ENCODE data around the gene LAMTOR5.
"Not testable (repeated sequence)": the region's sequence is repeated elsewhere in the genome, so short reads cannot be mapped to it uniquely, and the experiment has no call there.

LAMTOR5 gene

DNA sequence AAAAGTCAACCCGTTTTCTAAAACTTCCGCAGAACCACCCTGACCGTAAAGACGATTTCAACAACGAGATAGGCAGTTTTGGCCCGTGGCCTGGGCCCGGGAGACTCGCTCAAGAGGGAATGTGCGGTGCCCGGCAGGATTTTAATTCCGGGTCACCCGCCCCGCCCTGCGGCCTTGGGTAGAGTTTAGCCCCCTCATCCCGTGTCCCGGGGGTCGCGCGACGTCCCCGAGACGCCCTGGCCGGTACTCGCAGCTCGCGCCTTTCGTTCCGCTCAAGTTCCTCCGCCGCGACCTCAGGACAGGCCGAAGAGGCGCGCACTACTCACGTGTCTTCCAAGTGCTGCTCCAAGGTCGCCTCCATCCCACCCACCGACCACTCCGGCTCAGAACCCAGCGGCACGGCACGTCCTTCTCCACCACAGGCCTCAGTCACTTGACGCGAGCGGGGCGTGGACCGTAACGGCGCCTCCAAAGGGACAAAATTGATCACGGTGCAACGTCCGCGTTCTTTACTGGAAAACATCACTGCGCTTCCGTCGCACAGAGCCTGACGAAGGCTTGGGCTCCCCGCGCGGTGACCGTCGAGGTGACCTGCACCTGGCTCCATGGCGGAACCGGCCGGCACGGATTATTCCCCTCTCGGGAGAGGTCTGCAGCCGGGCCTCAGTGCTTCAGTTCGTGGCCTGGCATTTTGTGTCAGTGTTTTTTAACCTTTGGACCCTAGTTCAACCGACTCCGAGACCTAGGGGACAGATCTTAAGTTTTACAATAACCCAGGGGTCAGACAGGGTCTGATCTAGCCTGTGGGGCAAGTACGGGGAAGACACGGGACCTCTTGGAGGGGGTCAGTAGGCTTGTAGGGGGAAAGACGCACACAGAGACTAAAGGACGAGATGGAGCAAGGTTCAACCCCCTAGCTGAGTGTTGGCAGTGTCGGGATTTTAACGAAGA, at the start of gene LAMTOR5:
LAMTOR5 (minus strand) TSS at position 435 of the 951 bp plus-strand sequence; CDS start at position 361, 74 bp downstream.
- DNase-seq (ENCODE audit: low spot score) = peak; percentile 80

DNA sequence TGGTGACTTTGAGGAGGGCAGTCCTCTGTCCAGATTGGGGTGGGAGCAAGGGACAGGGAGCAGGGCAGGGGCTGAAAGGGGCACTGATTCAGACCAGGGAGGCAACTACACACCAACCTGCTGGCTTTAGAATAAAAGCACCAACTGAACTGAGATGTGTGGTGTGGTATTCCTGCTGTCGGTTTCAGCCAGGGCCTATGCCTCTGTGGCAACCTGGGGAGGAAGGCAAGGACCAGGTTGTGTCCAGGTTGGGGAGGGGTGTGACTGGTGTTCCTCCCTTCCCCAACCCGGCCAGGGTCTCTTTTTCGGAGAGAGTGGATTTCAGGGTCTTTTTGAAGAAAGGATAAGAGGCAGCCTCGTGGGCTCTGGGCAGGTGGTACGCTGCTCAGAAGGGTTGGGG, 49.7 kb upstream of the LAMTOR5 start:
- DNase-seq (ENCODE audit: low spot score) = no peak

DNA sequence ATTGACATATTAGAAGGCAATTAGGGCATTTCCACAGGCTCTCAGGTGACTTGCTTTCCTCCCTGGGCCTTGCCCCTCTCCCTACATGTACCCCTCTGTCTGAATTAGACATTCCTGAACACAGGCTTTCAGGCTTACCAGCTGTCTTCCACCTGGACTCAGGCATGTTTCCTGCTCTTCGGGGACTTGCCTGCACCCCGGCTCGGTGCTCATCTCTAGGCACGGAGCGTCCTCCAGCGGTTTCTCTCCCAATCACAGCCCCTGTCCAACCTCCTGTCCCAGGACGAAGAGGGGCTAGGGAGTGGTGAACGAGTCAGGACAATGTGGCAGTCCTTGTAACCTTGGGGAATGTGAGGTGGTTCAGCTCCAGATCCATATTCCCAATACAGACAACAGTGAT, 47.7 kb upstream of the LAMTOR5 start:
- DNase-seq (ENCODE audit: low spot score) = no peak

DNA sequence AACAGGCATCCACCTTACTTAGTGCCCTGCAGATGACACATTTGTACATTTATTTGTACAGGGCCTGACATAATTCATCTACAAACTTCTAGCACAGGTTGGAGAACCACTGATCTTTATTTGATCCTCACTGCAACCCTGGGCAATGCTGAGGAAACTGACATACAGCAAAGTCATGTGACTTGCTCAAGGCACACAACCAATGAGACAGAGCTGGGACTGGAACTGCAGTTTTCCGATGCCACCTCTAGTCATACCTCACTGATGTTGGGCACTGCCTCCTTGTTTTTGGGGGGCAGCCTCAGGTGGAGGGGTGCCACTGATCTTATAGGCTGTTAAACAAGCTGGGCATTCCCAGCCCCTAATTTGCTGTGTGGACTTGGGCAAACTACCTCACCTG, 46.8 kb upstream of the LAMTOR5 start:
- DNase-seq (ENCODE audit: low spot score) = no peak

DNA sequence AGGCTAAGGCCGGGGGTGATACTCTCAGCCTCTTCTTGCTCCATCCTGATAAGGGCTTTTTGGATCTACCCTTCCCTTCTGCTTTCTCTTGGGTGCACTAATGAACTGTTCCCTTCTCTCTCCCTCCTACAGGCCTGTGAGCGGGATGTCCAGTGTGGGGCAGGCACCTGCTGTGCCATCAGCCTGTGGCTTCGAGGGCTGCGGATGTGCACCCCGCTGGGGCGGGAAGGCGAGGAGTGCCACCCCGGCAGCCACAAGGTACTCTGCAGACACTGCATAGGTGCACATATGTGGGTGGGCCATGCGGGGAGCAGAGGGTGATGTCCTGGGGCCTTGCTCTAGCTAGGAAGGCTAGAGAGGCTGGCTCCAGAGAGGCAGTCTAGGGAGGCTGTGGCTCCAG, 46.3 kb upstream of the LAMTOR5 start:
- DNase-seq (ENCODE audit: low spot score) = no peak

DNA sequence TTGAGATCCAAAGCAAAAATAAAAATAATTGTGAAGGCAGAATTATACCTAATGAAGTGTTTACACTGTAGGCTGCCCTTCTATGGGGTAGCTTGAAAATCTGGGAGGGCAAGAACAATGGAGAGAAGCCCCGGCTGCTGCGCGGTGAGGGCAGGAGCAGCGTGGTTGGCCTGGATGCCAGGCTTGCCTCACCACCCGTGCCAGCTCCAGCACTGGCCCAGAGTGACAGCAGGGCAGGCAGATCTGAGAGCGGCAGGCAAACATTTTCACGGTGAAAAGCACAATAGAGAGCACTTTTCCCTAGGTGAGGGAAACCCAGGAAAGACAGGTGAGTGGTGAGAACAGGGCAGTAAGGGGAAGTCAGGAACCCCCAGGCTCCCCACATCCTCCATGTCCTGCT, 44.8 kb upstream of the LAMTOR5 start:
- no peak for DNase-seq (ENCODE audit: low spot score)

DNA sequence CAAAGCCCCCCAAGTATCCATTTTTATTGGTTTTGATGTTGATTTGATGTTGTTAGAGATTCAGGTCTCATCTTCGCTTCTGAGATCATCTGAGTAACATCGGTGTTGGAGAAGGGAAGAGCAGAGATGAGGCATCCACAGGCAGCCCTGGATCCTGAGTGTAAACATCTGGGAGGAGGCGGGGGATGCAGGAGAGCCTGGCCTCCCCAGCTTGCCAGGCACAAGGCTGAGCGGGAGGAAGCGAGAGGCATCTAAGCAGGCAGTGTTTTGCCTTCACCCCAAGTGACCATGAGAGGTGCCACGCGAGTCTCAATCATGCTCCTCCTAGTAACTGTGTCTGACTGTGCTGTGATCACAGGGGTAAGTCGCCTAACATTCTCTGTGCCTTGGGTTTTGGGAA, 43.4 kb upstream of the LAMTOR5 start, which contains the start of gene PROK1:
PROK1 (plus strand) TSS at position 221 of the 400 bp plus-strand sequence; CDS start at position 289, 68 bp downstream.
- DNase-seq (ENCODE audit: low spot score) = no peak

DNA sequence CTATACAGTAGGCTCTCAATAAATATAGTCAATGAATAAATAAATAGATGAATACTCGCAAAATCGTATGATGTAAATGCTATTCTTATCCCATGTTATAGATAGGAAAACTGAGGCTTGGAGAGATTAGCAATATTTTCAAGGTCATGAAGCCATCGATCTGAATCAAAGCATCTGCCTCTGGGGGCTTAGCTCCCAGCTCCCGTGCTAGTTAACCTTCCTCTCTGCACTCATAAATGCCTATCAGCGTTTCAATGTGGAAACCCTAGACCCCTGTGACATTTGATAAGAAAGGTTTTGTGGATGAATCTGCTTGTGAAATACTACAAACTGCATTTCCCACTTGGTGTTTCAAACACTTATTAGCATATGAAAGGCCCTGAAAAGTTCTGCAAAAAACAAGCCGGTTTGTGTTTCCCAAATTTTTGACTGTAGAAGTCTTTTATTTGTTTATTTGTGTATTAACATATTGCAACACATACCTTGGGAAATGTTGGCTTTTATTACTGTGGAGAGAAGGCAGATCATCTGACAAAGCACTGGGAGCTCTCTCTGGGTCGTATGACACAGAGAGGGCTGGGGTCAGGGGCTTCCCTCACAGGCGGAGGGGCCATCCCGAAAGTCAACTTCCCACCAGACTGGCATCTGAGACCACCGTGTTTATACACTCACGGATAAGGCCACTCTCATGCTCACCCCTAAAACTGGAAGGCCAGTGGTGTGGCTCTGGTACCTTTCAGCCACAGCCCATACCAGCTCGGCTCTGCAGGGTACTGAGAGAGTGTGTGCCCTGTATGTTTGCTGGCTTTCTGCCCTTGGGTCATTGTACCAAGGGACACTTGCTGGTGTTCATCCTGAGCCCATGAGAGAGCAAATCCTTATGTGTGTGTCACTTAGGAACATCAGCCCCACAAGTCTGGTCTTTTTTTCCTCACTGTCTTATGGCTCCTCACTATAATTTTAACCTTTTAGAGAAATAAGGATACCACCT, 42.5 kb upstream of the LAMTOR5 start:
- DNase-seq (ENCODE audit: low spot score) = no peak

DNA sequence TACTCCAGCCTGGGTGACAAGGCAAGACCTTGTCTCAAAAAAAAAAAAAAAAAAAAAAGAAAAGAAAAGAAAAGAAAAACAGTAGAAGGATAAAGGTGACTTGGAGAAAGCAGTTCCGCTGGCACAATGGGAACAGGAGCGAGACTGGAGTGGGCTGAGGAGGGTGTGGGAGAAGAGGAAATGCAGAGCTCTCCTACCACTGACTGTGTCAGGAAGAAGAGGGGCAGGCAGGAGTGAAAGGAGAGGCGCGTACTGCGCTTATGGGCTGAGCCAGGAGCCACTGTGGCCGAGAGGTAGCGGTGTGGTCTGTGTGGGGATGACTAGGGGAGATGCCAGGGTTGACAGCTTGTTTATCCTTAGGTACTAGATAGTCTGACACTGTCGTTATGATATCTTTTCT, 37.1 kb upstream of the LAMTOR5 start:
- no peak for DNase-seq (ENCODE audit: low spot score)

DNA sequence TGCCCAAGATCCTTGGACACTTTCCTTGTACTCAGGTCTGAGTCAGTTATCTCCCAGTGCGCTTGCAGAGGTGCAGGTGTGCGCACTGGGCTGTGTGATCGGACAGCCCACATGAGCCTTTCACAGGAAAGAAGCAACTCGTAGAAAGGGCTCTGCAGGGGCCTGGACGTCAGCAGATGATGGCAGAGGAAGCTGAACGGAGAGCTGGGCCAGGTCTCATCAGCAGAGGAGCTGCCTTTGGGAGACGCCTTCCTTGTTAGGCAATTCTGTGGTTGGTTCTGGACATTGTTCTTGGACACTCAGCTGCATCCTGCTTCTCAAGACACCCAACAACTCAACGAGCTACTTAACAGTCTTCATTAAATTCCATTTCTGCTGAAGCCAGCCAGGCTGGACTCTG, 36.0 kb upstream of the LAMTOR5 start:
- DNase-seq (ENCODE audit: low spot score) = no peak

DNA sequence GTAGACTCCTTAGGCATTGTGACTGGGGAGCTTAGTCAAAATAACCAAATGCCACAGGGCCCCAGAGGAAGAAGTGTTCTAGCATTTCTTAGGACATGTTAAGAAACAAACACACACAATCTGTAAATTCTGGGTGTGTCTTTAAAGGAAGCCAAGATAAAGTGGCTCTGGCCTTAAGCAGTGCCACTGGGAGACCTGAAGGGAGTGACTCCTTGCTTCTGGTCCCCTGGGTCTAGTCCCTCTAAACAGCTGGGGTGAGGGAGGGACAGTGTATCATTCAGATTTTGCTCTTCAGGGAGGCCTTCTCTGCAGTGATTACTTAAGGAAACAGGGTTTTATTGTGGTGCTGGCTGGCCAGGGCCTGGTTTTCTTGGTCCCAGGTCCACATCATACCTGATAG, 34.4 kb upstream of the LAMTOR5 start:
- no peak for DNase-seq (ENCODE audit: low spot score)

DNA sequence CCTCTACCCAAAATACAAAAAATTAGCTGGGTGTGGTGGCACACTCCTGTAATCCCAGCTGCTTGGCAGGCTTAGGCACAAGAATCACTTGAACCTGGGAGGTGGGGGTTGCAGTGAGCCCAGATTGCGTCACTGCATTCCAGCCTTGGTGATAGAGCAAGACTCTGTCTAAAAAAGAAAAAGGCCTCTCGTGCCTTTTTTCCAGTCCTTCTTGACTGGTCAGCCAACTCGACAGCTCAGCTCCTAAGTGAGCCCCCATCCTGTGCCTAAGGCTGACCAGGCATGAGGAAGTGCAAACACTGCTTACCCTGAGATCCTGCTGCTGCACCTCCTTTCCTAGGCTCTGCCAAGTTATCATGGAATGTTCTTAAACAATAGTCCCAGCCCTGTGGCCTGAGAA, 33.4 kb upstream of the LAMTOR5 start:
- no peak for DNase-seq (ENCODE audit: low spot score)

DNA sequence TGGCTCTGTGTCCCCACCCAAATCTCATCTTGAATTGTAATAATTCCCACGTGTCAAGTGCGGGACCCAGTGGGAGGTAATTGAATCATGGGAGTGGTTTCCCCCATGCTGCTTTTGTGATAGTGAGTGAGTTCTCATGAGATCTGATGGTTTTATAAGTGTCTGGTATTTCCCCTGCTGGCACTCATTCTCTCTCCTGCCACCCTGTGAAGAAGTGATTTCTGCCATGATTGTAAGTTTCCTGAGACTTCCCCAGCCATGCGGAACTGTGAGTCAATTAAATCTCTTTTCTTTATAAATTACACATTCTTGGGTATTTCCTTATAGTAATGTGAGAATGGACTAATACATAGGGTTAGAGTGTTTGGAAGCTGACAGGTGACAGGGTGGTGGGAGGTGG, 32.4 kb upstream of the LAMTOR5 start:
- DNase-seq (ENCODE audit: low spot score) = not testable (repeated sequence)

DNA sequence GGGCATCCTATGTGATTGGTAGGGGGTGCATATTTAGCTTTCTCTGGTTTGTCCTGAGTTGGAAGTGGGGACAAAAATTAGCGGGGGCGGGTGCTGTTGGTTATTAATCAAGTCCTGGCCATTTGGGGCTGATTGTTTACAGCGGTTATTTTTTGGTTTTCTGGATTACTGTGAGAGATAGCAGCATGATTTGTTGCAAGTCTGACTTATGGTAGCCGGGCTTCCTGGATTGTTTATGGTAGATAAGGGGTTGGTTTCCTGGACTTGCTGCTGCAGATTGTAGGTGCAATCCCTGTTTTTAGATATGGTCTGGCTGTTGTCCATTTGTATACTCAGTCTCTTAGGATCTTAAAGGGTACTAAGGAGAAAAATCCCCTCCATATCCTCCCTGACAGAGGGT, 31.4 kb upstream of the LAMTOR5 start:
- no peak for DNase-seq (ENCODE audit: low spot score)

DNA sequence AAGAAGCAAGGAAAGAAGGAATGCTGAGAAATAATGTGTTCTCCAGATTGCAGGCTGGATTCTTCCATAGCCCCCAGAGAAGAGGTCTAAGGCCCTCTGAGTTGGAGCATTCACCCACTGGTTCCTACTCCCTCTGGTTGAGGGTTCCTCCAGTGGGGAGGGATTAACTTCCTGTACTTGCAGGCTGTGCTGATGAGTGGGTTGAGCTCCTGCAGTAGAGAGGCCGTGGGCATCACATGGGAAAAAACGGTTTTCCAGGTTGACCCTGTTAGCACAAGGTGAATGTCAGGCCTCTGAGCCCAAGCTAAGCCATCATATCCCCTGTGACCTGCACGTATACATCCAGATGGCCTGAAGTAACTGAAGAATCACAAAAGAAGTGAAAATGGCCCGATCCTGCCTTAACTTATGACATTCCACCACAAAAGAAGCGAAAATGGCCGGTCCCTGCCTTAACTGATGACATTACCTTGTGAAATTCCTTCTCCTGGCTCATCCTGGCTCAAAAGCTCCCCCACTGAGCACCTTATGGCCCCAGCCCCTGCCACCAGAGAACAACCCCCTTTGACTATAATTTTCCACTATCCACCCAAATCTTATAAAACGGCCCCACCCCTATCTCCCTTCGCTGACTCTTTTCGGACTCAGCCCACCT, 30.3 kb upstream of the LAMTOR5 start:
- not testable (repeated sequence) for DNase-seq (ENCODE audit: low spot score)

DNA sequence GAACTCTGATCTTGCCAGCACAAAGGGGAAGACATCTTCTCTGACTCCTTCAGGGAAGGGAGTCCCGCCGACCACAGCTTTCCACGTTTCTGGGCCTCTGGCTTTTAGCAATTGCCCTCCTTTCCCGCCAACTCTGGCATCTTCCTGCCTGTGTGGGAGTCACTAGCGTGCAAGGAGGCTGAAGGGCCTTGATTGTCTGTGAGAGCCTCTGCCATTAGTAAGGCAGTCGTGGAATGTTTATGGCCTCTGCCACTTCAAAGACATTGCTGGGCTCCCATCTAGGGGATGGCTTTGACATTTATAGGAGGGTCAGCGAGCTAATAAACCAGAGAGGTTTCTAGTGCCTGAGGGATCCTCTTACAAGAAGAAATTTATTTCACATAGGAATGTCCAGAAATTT, 29.1 kb upstream of the LAMTOR5 start:
- no peak for DNase-seq (ENCODE audit: low spot score)

DNA sequence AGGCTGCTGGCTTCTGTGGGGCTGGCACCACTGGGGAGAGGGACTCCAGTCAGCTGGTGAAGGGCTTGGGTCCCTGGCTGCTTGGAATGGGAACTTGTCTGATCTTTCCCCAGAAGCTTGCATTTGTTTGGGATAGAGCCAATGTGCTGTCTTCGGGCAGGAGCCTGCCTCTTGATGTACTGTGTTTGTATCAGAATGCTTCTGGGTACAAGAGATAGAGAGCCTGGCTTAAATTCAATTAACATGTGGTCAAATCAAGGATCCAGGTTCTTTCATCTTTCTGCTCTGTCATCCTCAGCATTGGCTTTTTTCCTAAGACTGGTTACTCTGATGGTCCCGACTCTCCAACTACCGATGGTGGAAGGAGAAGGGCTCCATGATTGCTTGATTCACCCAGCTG, 27.5 kb upstream of the LAMTOR5 start:
- no peak for DNase-seq (ENCODE audit: low spot score)

DNA sequence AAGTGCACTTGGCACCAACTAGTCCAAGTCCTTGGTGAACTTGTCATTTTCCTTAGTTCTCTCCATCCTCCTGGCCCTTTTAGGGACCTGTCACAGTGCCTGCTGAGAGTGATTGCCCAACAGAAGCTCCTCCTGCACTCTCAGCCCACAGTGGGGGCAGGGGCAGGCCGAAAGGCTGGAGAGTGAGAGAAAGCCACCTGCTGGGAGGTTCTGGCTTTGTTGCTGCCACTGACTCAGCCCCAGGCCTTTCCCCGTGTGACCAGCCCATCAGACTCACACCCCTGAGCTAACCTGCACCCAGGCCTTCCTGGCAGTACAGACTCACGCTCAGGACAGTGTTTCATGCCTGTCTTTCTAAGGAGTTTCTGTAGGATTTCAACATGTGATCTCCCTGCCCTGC, 26.3 kb upstream of the LAMTOR5 start:
- no peak for DNase-seq (ENCODE audit: low spot score)

DNA sequence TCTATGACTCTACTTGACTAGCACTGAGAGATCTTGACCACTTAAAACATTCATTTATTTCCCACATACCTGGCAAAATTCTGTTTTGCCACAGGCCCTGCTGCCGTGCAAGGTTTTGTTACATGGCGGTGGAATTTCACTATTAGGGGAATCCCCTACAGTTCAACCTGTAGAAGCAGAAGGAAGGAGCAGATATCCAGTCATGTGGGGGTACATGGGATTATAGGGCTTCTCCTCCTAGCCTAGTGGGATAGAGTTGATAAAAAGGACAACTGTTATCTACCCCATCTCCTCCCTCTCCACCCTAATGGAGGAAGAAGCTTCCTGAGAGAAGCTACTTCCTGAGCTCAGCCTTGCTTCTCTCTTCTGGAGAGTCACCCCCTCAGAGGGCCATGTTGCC, 25.7 kb upstream of the LAMTOR5 start:
- no peak for DNase-seq (ENCODE audit: low spot score)

DNA sequence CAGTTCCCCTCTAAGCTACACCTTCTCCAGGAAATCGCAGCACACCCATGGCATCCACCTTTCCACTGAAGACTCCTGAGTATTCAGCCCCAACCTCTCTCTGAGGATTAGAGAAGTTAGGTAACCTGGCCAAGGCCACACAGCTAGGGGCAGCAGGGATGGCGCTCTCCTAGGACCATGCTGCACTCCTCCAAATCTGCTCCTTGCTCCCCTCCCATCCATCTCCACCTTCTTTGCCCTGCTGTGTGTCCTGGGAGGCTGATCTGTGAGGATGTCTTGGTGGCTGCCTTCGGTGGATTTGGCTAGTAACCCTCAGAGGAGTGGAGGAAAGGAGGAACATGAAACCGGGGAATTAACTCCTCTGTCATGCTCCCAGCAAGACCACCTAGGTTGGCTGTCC, 23.4 kb upstream of the LAMTOR5 start:
- no peak for DNase-seq (ENCODE audit: low spot score)

DNA sequence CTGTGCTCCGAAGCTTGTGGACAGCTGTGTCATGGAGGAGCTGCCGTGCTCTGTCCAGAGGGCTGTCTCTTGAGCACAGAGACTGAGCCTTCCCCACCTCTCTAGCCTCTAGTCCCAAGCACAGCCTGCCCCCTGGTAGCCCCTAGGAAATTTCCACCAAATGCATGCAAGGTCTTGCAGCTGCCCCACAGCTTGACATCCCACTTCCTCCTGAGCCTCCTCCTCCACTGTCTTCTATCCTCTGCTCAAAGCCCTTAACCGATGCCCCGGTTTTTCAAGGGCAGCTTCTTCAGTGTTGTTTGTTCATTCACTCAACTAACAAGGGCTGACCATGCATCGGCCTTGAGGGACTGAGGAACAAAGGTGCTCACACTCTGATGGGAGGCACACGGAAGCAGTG, 22.9 kb upstream of the LAMTOR5 start:
- no peak for DNase-seq (ENCODE audit: low spot score)

DNA sequence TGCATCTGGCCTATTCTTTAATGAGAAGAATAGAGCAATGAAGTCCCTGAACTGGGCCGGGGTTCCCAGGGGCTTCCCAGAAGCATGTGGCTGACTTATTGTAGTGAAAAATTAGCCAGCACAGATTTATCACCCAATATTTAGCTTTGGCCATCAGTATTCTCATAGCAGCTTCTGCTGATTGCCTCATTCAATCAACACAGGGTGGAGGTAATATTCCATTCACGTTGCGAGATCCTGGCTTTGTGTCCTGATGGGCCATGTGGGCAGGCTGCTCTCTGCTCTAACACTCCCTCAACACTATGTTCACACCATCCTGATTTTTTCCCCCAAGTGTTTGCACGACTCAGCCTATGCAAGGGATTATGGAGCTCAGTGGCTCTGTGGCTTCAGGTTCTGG, 21.5 kb upstream of the LAMTOR5 start:
- no peak for DNase-seq (ENCODE audit: low spot score)
